ENCODE measurements around the gene CYGB. TPM values are rescaled to one million over a fixed set of nuclear protein-coding genes. Genes with fewer than 3 reads are reported as not detected.

Gene CYGB
- total and polyA plus RNA-seq, 2 of the 13 experiments (the other 11 are each of a cell fraction or from before 2014, with no cell fraction given), result 18.9 to 27.1 TPM

- CTCF ChIA-PET (ENCODE audit: low intra/inter-chr PET ratio, low total read pairs), result no interaction called here
- Histone ChIP-seq H3K36me3 (replicated peaks in 1 of 2; ENCODE audit: control insufficient read depth in 1 of 2, insufficient read depth in 2 of 2, low read length in 2 of 2) (no peaks in the 10 kb centered on the region), H2AFZ (ENCODE audit: low read length) (no peak overlapping the region), H3K9ac (ENCODE audit: insufficient read depth, low read depth, low read length) (peak overlapping the region; percentile 91), H3K9me3 (ENCODE audit: low read length) (no peaks in the 10 kb centered on the region), H3K4me3 (replicated peaks in 1 of 3; ENCODE audit: insufficient read depth in 1 of 3, low read depth in 2 of 3, low read length in 3 of 3) (peak overlapping the region; percentile 90 to 99 (median 96)), H3K79me2 (ENCODE audit: insufficient read depth, low read length) (peaks cover 29% of the 10 kb centered on the region), H4K20me1 (ENCODE audit: insufficient read depth, low read length) (peaks cover 18% of the 10 kb centered on the region; the same call in 1 of the 2 replicates), H3K27ac (ENCODE audit: extremely low read length, insufficient read depth, low read length) (peak overlapping the region; percentile 64), H3K27me3 (ENCODE audit: control insufficient read depth in 1 of 2, insufficient read depth in 2 of 2, low read length in 2 of 2) (no peaks in the 10 kb centered on the region; a peak in 1 of 5 replicates), H3K4me2 (ENCODE audit: low read depth, low read length) (peak overlapping the region; percentile 93), H3K4me1 (ENCODE audit: insufficient read depth, low read length) (peaks cover 61% of the 10 kb centered on the region)
- intact Hi-C loops (cut with micrococcal nuclease; ENCODE audit: unreplicated experiment) (no loop called here), in situ Hi-C loops (cut with HindIII; ENCODE audit: extremely low pct_ligation_motif_present, low pct_unique_long_range_greater_than_20kb) (no loop called here)
- ATAC-seq (0 out of 3 replicates have a peak, but pooled peaks have one; percentile 1), FAIRE-seq (no peak), DNase-seq (ENCODE audit: low spot score) (no peak)
- BruUV-seq (replicated peaks), result no TSS peak
- 9% methylated on average over 17 of the region's 17 CpGs for WGBS (ENCODE audit: low lambda C conversion rate)
- POLR2A ChIA-PET, result interaction anchor here (0.8 to 8.2 kb wide), 29 partner anchors 8 to 785 kb away, joined by 3 to 252 read pairs (median 10); partner anchors contain the start of genes AANAT, MFSD11, PRPSAP1 and SPHK1
- no peak for TF ChIP-seq TCF7L2 (IDR thresholded peaks at IDR 0.05; ENCODE audit: low read depth, low read length)
- no peak; the same call in 1 of the 2 replicates for TF ChIP-seq ZNF280D (CRISPR knock-in tag; IDR thresholded peaks at IDR 0.05)
- no peak for TF ChIP-seq KLF6 (CRISPR knock-in tag; IDR thresholded peaks at IDR 0.05)
- TF ChIP-seq ETV5 (CRISPR knock-in tag; IDR thresholded peaks at IDR 0.05; ENCODE audit: borderline replicate concordance), result 0 out of 2 replicates have a peak, but pooled peaks have one; percentile 9
- no peak for TF ChIP-seq BCL6 (CRISPR knock-in tag; IDR thresholded peaks at IDR 0.05)
- TF ChIP-seq HNRNPLL (IDR thresholded peaks at IDR 0.05; ENCODE audit: low read depth, low read length, poor library complexity, severe bottlenecking), result no peak
- no peak for TF ChIP-seq EHMT2 (IDR thresholded peaks at IDR 0.05; ENCODE audit: borderline replicate concordance, low read depth, low read length)
- no peak for TF ChIP-seq CHD4 (IDR thresholded peaks at IDR 0.05; ENCODE audit: borderline replicate concordance, low read length)
- no peak for TF ChIP-seq MEIS1 (CRISPR knock-in tag; IDR thresholded peaks at IDR 0.05; ENCODE audit: borderline replicate concordance)
- no peak for TF ChIP-seq SP2 (CRISPR knock-in tag; IDR thresholded peaks at IDR 0.05)
- no peak for TF ChIP-seq ZNF883 (CRISPR knock-in tag; IDR thresholded peaks at IDR 0.05; ENCODE audit: not compliant biosample characterization)
- no peak for TF ChIP-seq SMARCE1 (IDR thresholded peaks at IDR 0.05; ENCODE audit: borderline replicate concordance)
- no peak for TF ChIP-seq DNMT3B (CRISPR knock-in tag; conservative IDR thresholded peaks at IDR 0.05)
- TF ChIP-seq BRF2 (CRISPR knock-in tag; IDR thresholded peaks at IDR 0.05), result no peak
- 0 out of 2 replicates have a peak, but pooled peaks have one; percentile 29 for TF ChIP-seq SNAPC2 (CRISPR knock-in tag; IDR thresholded peaks at IDR 0.05)
- no peak for TF ChIP-seq GRHL1 (CRISPR knock-in tag; conservative IDR thresholded peaks at IDR 0.05)
- no peak for TF ChIP-seq ZNF570 (CRISPR knock-in tag; IDR thresholded peaks at IDR 0.05; ENCODE audit: borderline replicate concordance)
- no peak for TF ChIP-seq NFYC (CRISPR knock-in tag; IDR thresholded peaks at IDR 0.05)
Measured at GRCh38 chr17:76500074-76500746, 37.3 kb downstream of the CYGB start.
